Activated naive CD8-positive, alpha-beta T cell treated with anti-CD3 and anti-CD28 coated beads, Interleukin-2, amount 50 U/mL, for 16 hours (primary cell): Measurements from ENCODE around the gene CNRIP1.
A peak's percentile ranks its signal among the peaks of the same experiment; 100 is the strongest.

Source experiments
- DNase-seq: peaks from one replicate; pipeline ENCODE4 v3.0.0-alpha.2; 2020; ENCODE audit warnings: low read depth, low spot score

CNRIP1 gene

DNA sequence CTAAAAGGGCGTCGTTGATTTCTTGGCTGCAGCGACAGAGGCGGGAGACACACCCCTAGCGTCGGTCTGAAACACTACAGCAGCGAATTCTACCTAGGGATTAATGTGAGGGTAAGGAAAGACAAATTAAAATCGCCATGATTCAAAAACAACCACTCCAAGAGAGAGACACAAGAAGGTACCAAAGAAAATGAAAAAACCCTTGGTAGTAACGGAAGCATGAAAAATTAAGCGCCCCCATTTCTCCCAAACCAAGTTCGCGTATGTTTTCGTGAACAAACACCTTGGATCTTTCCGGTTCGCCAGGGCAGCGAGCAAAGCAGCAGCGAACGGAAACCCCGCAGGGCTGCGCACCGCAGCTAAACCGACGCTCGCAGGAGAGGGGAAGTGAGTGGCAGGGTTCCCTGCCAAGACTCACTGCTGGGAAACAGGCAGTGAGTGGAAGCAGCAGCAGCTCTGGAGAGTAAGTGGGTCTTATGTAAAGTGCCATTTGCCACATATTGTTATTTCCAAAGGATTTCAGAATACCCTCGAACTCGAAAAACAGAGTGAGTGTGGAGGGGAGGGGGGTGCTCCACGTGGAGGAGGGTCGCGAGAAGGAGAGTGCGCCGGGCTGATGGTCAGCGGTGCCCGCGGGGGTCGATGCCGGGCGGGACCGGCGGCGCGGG, 68.4 kb downstream of the CNRIP1 start:
- peak; percentile 39 for DNase-seq

DNA sequence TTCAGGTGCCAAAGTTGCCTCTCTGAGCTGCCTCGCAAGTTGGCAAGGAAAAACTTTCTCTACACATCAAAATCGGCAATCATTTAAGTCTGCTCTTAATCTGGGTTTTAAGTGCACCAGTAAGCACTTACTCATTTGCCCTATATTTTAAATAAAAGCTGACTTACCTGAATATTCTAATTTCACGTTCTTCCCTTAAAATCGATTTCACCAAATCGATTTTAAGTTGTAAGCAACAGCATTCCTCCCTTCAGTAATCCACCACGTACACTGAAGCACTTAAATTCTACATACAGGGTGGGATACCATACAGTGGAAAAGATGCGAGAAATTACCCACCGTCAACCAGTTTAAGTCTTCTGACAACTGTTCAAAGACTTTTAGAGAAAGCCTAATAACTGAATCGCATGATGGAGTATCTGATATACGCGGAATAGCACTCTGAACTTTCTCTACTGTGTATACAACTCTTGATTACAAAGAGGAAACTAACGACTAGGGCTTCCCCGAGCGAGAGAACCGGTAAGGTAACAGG, 69.0 kb downstream of the CNRIP1 start:
- DNase-seq = no peak

GRCh38 chr2:68250196-68250595, 69.6 kb downstream of the CNRIP1 start:
- no peak for DNase-seq

GRCh38 chr2:68248806-68249205, 70.9 kb downstream of the CNRIP1 start:
- no peak for DNase-seq

DNA sequence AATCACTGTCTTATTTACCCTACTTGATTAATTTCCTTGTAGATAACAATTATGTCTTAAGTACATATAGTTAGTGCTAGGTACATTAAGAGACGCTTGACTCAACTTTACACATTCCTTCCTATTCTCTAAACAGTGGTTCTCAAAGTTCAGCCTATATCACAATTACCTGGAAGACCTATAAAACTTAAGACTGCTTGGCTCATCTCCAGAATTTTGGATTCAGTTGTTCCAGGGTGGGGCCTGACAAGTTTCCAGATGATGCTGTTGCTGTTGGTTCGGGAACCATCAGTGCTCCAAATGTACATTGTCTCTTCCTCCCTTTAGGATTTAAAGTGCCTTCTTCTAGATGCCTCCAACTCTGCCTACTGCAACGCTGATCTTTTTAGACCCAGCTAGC, 71.4 kb downstream of the CNRIP1 start:
- DNase-seq = no peak

DNA sequence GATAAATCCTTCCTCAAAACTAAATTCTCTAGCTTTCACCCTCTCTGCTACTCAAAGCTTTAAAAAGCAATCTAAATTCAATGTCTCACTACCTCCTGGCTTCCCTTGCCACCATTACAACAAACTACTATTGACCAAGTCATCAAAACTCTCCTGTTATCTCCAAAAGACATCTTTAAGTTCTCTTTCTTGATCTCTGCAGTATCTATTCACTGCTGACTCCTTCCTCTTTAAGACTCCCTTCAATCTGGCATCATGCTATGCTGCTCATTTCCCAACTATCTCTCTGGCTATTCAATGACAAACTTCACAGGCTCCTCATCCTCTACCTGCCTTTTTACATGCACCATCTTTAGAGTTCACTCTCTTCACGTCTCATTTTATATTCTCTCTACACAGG, 73.4 kb downstream of the CNRIP1 start:
- no peak for DNase-seq

DNA sequence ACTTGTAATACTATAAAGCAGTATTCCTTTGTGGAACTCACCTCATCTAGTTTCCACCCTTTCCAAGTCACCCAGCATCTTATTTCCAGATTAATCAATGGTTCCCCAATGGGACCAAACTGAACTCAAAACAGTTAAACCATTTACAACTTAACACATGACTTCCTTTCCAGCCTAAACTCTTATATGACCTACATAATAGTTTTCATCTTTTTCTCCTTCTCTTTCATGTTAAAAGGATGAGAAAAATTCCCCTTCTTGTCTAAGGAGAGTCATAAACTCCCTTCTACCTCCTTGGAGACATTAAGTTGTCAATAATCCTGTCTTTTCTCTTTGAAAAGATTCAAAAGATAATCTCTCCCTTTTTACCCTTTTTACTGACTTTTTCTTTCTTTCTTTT, 74.1 kb downstream of the CNRIP1 start:
- no peak for DNase-seq

DNA sequence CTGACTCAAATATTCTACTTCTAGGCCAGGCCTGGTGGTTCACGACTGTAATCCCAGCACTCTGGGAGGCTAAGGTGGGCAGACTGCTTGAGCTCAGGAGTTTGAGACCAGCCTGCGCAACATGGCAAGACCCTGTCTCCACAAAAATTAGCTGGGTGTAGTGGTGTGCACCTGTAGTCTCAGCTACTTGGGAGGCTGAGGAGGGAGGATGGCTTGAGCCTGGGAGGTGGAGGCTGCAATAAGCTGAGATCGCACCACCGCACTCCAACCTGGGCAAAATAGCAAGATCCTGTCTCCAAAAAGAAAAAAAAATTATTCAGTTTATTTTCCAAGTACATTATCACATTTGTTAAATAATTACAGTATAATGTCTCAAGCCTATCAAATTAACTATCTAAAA, 74.7 kb downstream of the CNRIP1 start:
- no peak for DNase-seq

DNA sequence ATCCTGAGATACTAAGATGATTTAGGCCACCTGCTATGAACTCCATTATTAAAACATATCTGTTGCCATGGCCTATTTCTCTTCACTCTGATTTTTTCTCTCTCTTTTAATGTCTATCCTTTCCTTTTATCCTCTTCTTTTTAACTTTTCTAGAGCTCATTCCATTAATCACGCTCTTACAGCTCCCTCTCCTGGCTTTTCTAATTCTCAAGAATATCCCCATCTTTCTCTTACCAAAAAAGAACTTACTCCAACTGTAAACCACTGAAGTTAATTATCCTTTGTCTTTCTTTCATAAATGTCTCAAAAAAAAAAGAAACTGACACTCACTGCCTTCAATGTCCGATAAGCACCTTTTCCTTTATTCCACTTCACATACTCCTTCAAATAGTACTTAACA, 75.3 kb downstream of the CNRIP1 start:
- DNase-seq = no peak
